ENCODE results near the gene MARCHF9.
"Not testable (repeated sequence)": the region's sequence is repeated elsewhere in the genome, so short reads cannot be mapped to it uniquely, and the experiment has no call there.

The MARCHF9 gene

DNA sequence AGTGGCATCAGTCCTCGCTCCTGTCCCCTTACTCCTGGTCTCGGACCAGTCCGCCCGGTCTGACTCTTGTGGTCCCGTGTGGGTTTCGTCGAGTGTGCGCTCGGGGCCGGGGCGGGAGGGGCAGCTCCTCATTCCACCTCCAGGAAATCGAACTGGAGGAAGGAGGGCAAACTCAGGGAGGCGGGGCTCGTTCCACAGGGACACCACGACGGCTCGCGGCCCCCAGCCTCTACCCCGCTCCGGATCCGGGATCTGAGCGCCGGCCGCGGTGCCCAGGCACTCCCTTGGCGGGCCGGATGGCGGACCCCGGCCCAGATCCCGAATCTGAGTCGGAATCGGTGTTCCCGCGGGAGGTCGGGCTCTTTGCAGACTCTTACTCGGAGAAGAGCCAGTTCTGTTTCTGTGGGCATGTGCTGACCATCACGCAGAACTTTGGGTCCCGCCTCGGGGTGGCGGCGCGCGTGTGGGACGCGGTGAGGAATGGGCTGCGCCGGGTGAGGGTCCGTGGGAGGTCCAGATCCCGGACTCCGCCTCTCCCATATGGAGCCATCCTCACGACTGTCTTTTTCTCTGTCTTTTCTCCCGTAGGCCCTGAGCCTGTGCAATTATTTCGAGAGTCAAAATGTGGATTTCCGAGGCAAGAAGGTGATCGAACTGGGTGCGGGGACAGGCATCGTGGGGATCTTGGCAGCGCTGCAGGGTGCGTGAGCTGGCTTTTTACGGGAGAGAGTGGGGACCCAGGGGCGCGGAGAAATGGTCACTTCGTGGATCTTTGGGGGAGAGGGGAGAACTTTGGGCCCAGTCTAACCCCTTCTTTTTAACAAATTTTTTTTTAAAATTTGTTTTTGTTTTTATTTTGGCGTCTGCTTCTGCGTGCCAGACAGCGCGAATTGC, 17.8 kb downstream of the MARCHF9 start, which contains the start of gene EEF1AKMT3:
Gene EEF1AKMT3 (plus strand): TSS at position 186 of the 894 bp plus-strand sequence. CDS start 111 bp downstream, at position 297.
- peak; percentile 41 for DNase-seq

DNA sequence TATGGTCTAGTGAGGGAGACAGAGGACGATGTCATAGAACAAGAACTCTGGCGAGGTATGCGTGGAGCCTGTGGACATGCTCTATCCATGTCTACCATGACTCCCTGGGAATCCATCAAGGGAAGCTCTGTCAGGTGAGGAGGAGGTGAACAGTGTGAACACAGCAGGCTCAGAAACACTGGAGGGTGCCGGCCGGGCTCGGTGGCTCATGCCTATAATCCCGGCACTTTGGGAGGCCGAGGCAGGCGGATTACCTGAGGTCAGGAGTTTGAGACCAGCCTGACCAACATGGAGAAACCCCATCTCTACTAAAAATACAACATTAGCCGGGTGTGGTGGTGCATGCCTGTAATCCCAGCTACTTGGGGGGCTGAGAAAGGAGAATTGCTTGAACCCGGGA, 19.7 kb downstream of the MARCHF9 start:
- not testable (repeated sequence) for DNase-seq

DNA sequence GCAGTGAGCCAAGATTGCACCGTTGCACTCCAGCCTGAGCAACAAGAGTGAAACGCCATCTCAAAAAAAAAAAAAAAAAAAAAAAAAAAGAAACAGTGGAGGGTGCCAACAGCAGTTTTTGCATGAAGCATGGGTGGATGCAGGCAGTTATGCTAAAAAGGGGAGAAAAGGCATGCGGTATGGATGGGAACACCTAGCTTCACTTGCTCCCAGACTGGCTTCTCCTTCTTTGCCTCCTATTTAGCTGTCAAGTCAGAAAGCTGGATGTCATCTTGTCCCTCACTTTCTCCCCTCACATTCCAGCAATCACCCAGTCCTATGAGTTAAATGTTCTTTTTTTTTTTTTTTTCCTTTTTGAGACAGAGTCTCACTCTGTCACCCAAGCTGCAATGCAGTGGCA, 20.1 kb downstream of the MARCHF9 start:
- DNase-seq, result no peak

DNA sequence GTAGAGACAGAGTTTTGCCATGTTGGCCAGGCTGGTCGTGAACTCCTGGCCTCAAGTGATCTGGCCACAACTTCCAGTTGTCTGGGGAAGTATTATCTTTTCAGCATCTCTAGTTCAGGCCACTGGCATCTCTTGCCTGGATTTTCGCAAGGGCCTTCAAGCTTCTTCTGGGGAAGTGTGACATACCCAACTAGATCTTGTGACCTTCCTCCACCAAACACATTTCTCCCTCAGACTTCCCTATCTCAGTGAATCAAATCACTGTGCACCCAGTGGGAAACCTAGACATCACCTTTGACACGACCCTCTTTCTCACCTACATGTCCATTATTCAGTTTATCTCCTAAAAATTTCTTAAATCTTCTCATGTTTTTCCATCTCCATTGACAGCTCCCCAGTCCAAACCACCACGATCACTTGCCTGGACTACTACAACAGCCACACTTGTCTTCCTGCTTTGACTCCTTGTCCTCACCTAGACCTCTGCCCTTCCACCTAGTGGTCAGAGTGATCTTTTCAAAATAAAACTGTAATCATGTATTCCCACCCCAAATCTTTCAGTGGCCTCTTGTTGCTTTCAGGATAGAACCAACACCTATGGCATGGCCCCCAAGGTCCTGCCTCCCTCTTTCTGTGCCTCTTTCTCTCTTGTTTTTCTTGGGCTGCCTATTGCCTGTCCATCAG, 20.8 kb downstream of the MARCHF9 start:
- no peak for DNase-seq

DNA sequence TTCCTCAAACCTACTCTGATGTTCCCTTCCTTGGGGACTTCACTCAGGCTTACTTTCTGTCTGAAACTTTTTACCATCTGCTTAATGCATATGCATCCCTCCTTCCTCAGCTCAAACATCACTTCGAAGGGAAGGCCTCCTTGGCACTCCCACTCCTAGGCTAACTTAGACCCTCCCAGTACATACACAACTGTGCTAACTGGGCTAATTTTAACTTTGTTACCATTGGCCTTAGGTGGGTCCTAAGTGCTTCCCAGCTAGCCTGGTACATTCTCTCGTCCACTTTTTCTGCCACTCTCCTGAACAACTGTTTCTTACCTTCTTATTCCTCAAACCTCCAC, 21.3 kb downstream of the MARCHF9 start:
- DNase-seq, result no peak

DNA sequence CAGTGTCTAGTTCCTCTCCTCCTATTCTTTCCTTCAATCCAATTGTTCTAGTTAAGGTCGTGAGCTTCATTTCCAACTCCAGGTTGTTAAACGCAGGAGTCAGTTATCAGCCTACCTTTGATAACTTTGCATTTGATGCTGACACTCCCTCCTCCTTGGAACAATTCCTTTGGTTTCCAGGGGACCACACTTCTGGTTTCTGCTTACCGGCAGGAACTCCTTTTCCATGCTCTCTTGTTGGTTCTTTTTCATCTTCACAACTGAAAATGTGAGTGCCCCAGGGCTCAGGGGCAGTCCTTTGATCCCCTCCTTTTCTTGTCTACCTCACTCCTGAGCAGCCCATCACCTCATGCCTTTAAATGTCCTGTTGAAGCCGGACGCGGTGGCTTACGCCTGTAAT, 22.5 kb downstream of the MARCHF9 start:
- DNase-seq, result no peak

DNA sequence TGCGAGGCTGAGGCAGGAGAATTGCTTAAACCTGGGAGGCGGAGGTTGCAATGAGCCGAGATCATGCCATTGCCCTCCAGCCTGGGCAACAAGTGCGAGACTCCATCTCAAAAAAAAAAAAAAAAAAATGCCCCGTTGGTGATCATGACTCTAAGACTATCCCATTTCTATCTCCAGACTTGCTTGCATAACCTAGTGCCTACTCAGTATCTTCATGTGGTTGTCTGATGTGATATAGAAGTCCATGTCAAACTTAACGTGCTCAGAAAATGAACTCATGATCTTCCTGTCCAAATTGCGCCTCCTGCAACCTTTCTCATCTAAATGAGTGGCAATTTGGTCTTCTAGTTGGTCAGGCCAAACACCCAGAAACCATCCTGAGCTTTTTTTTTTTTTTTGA, 23.0 kb downstream of the MARCHF9 start:
- DNase-seq, result no peak

DNA sequence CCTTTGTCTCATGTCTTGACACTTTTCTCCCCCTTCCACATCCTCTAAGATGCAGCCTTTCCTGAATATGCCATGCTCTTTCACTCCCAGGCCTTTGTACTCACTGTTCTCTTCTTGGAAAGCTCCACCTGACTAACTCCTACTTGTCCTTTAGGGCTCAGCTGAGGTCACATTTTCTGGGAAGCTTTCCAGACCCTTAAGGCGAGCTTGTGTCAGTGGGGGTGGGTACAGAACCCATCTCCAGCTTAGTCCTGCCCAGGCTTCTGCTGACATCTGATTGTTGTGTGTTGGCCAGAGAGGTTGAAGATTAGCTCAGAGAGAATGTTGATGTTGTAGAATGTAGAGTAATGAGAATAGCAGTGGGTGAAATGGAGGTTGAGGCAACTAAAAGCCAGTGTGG, 24.8 kb downstream of the MARCHF9 start:
- DNase-seq, result no peak

DNA sequence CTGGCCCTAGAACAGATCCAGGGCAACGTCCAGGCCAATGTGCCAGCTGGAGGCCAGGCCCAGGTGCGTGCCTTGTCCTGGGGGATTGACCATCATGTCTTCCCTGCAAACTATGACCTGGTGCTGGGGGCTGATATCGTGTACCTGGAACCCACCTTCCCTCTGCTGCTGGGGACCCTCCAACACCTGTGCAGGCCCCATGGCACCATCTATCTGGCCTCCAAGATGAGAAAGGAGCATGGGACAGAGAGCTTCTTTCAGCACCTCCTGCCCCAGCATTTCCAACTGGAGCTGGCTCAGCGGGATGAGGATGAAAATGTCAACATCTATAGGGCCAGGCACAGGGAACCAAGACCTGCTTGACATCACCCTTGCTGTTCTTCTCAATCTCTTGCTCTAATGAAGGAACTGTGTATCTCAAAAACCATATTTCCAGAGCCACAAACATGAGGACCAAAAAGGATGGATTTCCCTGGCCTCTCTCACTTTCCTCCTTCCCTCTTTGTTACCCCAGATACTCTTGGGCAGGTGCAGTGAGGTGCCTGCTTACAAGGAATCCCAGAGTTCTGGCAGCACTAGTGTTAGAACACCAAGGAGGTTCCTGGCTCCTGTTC, 25.5 kb downstream of the MARCHF9 start:
- DNase-seq, result no peak

DNA sequence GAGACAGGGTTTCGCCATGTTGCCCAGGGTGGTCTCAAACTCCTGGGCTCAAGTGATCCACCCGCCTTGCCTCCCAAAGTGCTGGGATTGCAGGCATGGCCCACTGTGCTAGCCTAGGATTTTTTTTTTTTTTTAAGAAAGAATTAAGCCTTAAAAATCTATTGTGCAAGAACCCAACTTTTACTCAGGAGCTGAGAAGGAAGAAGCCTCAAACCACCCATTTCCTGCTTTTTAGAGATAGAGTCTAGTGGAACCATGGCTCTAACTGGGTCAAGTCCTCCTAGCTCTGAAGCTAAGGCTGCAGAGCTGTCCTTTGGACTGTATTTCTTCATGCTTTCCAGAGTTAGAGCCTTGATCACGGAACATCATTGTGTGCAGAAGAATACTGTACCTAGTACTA, 26.3 kb downstream of the MARCHF9 start:
- no peak for DNase-seq

DNA sequence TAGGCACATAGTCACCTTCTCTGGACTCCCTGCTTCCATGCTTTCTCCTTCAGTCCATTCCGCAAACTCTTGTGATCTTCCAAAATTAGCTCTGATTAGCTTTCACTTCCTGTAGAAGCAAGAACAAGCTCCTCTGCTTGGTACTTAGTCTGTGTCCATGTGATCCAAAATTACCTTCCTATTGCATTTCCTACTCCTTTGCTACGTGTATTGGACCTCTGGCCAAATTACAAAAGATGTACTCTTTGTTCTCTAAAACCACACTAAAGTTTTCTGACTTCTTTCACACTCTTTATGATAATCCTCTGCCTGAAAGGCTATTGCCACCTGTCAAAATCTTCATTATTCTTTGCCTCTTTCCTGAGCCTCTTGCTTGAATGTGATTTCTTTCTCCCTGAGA, 26.9 kb downstream of the MARCHF9 start:
- no peak for DNase-seq

DNA sequence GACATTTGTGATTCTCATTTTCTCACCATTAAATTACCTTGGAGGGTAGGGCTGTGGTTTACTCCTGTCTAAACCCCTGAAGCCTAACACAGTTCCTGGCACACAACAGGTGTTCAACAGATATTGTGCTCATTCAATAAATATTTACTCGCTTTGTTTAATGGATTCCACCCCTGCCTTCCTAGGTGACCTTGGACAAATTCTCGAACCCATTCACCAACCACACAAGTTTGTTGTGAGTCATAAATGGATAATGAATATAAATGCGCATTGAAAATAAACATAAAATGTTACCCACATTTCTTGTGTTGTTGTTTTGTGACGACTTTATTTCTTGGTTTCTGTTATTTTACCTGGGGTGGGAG, 27.3 kb downstream of the MARCHF9 start:
- DNase-seq, result no peak

DNA sequence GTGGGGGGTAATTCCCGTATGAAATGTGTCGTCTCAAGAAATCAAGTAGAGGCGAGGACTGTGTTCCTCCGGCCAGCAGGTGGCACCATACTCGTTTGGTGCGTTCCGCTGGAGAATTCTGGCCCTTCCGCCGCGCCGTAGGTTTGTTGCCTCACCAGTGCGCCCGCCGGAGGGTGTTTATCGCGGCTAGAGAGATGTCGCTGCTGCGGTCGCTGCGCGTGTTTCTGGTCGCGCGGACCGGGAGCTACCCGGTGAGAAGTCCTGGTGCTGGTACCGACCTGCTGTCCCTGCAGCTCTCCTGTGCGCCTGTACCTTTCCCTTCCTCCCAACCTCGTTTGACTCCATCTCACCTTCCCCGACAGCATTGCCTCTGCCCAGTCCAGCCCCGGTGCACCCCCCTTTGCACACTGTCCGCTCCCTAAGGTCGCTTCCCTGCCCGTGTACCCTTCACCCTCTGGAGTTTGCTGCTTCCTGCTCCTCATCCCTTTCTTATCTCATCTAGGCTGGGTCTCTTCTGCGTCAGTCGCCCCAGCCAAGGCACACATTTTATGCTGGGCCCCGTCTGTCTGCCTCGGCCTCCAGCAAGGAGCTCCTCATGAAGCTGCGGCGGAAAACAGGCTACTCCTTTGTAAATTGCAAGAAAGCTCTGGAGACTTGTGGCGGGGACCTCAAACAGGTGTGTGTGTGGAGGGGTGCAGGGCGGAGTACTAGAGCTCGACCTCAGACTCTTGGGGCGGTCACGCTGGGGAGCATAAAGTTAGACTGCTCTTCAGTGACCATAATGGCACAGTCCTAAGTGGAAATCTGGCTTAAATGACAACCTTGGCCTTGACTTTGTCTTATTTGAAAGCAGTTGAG, 27.9 kb downstream of the MARCHF9 start, which contains the start of gene TSFM:
Gene TSFM (plus strand): TSS at position 180 of the 858 bp plus-strand sequence. CDS start 15 bp downstream, at position 195.
- DNase-seq, result peak; percentile 92

DNA sequence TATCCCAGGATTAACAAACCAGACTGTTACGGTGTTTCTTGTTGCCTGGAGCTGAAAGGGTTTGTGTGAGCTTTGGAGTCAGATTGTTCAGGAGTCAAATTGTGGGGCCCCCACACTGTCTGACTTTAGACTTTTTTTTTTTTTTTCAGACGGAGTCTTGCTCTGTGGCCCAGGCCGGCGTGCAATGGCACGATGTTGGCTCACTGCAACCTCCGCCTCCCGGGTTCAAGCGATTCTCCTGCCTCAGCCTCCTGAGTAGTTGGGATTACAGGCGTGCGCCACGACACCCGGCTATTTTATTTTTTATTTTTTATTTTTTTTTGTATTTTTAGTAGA, 28.5 kb downstream of the MARCHF9 start:
- no peak for DNase-seq

DNA sequence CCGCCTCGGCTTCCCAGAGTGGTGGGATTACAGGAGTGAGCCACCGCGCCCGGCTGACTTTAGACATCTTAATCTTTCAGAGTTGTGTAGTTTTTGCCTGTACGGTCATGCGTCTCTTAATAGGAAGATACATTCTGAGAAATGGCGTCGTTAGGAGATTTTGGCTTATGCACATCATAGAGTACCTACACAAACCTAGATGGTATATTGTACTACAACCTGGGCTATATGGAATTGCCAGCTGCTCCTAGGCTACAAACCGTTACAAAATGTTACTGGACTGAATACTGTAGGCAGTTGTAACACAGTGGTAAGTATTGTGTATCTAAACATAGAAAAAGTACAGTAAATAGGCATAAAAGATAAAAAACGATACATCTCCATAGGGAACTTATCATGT, 29.0 kb downstream of the MARCHF9 start:
- DNase-seq, result no peak

DNA sequence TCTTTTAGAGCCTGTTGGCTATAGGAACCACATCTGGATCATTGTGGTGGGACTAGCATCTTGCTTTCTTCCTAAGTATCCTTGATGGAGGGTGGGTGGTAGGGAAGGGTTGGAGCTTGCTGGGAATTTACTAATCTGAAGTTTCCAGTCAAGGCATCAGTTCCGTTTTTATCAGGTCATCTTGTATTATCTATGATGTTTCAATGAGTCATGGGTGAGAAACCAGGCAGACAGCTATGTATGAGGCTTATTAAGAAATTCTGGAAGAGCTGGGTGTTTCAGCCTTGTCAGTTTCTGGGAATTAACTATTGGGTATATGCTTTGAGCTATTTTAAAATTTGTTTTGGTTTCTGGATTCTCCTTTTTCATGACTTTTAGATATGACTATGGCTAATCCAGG, 39.0 kb downstream of the MARCHF9 start:
- DNase-seq, result peak; percentile 76

DNA sequence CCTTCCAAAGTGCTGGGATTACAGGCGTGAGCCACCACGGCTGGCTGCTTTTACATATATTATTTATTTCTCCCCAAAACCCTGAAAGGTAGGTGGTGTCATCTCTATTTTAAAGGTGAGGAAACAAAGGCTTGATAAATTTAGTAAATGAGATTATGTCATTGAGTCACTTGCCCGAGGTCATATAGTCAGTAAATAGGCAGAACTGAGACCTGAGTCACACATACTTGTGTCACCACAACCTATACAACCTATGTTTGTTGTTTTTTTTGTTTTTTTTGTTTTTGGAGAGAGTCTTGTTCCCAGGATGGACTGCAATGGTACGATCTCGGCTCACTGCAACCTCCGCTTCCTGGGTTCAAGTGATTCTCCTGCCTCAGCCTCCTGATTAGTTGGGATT, 40.5 kb downstream of the MARCHF9 start:
- no peak for DNase-seq

DNA sequence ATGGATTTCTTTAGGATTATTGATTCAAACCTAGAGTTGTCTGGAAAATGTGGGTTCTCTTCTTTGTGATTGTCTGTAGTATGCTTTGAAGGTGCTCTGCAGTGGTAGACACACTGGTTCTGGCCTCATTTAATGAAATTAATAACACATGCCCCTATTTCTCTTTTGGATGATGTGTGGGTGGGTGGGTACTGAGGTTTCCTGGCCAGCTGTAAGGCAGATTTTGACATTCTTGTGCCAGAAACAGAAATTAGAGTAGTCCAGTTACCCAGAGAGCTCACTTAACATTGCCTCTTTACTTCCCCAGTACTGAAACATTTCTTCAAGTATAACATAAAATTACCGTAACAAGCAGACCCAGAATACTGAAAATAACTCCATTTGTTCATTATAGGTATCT, 42.1 kb downstream of the MARCHF9 start:
- DNase-seq, result no peak

DNA sequence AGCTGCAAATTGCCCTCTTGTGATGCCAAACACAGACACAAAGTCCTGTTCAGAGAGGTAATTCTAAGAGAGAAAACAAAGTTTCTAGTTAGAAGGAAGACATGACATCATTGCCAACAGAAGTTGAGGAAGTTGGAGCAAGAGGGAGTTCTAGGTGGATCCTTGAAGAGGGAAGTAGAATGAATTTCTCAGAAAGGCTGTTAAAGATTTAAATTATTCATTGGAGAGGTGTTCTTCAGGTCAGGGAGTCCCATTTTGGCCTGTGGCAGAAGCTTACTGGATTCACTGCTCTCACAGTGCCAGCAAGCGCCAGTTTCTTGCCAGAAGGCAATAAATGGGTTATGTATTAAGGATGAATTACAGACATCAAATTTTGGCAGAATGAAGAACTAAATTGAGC, 43.0 kb downstream of the MARCHF9 start:
- DNase-seq, result no peak

DNA sequence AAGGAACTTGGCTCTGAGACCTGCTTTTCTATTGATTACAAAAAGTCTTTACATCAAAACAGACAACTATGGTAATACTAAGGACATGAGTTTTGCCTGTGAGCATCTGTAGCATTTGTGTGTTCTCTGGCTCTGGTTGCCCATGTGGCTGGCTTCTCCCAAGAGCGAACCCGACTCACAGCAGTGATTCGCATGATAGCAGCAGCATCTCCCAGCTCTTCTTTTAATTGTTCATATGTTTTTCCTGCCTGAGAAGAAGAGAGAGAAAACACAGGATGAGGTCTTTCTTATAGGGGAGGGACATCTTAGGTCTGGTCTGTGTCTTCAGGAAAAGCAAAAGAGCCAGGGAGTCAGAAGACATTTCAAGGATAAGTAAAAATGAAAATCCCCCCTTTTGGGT, 46.1 kb downstream of the MARCHF9 start:
- no peak for DNase-seq

DNA sequence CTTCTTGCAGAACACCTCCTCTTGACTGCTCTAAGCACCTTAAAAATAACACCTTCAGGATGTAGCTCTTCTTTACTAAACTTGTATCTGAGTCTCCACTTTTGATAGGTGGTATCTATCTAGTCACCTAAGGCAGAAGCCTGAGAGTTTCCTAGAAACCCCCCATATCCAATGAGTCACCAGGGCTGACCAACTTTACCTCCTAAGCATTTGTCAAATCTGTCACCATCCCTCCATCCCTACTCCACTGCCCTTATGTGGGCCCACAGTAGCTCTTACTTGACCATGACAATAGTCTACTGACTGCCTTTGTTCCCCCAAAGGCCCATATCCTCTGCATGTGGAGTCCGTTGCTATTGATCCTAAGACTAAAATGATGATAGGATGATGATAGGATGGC, 47.7 kb downstream of the MARCHF9 start:
- DNase-seq, result no peak

DNA sequence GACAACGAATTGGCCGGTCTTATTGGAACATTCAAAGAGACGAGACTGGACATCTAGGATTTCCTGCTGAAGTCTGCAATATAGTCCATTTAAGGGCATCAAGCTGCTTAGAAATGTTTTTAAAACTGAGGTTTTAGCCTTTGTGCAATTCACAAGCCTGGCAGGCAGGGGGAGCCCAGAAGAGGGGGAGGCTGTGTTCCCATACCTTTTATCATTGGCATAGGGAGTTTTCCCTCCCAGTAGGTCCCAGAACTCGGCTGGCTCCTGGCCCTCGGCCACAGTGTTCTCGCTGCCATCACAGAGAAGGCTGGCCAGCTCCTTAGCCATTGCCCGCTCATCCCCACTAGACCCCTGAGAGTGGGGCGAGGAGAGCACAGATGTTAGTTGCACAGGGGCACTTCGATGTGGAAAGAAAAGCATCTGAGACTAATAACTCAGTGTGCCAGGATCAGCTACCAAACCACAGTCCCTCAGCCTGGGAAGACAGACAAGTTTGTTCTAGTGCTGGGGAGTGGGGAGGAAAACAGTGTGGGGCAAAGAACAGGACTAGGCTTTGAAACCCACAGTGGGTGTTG, 48.5 kb downstream of the MARCHF9 start:
- DNase-seq, result peak; percentile 41

DNA sequence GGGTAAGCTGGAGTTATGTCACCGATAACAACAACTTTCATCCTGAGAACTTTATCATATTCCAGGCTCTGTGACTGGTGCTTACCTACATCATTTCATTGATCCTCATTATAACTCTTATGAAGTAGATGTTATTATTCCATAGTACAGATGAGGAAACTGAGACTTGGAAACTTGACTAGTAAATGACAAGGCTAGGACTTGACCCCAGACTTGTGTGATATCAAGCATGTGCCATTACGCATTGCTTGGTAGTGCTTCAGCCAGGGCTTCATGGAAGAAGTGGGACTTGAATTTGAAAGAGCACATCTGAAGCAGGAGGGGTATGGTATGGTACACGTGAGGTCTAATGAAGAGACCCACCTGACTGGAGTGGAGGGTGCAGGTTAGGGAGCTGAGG, 51.8 kb downstream of the MARCHF9 start:
- no peak for DNase-seq

All from fibroblast of upper back skin (primary cell).